H1 (cell line): ENCODE measurements around the gene PLSCR3.

ENCODE experiments used
- CHD1 ChIP-seq: IDR thresholded peaks from 2 replicates; pipeline ENCODE4 v1.6.1; 2012; ENCODE audit warnings: low read depth, low read length, improper control_type of control experiment
- CREB1 ChIP-seq: IDR thresholded peaks from 2 replicates; pipeline ENCODE4 v1.6.1; 2012; ENCODE audit warnings: inconsistent platforms
- POLR2A ChIP-seq, 2 experiments: IDR thresholded peaks; 1 replicate in 1 of 2; 2 replicates in 1 of 2; pipeline ENCODE4 v1.6.1; 2011; ENCODE audit warnings: low read depth in 2 of 2, low read length in 2 of 2, mild to moderate bottlenecking in 2 of 2; ENCODE audit errors: control extremely low read depth in 1 of 2
- RAD21 ChIP-seq, 2 experiments: IDR thresholded peaks in 1 of 2; conservative IDR thresholded peaks in 1 of 2; 2 replicates each; pipeline ENCODE4 v1.6.1; 2011; ENCODE audit warnings: low read depth in 2 of 2, low read length in 2 of 2, improper control_type of control experiment in 1 of 2, inconsistent platforms in 1 of 2, mild to moderate bottlenecking in 1 of 2, moderate library complexity in 1 of 2
- SAP30 ChIP-seq: fragments of 300-600 bp; sonication (generic); IDR thresholded peaks from 2 replicates; pipeline ENCODE4 v1.7.1; 2012; ENCODE audit warnings: low read length, moderate library complexity, mild to moderate bottlenecking, inconsistent platforms; ENCODE audit not compliant: insufficient read depth, insufficient replicate concordance
- SUZ12 ChIP-seq: fragments of 200-600 bp; sonication (generic); IDR thresholded peaks from 2 replicates; pipeline ENCODE4 v1.6.1; 2012; ENCODE audit warnings: mild to moderate bottlenecking, inconsistent platforms, low read length, moderate library complexity, mixed read lengths
- ZNF274 ChIP-seq: IDR thresholded peaks from 2 replicates; pipeline ENCODE4 v1.7.0; 2012; ENCODE audit warnings: low read length, borderline replicate concordance; ENCODE audit errors: extremely low read depth
- TF ChIP-seq, protein P1 (sequence below), 3 experiments: IDR thresholded peaks; 1 replicate in 2 of 3; 2 replicates in 1 of 3; pipeline versions ENCODE4 v1.5.1 to v1.6.1; 2011; ENCODE audit warnings: low read length in 3 of 3, mild to moderate bottlenecking in 3 of 3, inconsistent platforms in 2 of 3, low read depth in 1 of 3, moderate library complexity in 1 of 3; ENCODE audit not compliant: insufficient read depth in 1 of 3; ENCODE audit errors: control extremely low read depth in 1 of 3

DNA sequence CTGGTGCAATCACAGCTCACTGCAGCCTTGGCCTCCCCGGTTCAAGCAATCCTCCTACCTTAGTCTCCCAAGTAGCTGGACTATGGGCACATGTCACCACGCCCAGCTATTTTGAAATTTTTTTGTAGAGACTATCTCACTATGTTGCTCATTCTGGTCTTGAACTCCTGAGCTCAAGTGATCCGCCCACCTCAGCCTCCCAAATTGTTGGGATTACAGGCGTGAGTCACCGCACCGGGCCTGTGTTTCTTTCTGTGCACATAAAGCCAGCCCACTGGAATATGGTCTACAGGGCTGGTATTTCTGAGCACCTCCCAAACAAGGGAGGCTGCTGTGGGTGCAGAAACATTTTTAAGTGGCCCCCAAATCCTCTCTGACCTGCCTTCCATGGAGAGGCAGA is 31.0 kb downstream of the PLSCR3 start:
- no peak for TF ChIP-seq SAP30
- no peak for TF ChIP-seq CHD1
- TF ChIP-seq, protein P1, sequence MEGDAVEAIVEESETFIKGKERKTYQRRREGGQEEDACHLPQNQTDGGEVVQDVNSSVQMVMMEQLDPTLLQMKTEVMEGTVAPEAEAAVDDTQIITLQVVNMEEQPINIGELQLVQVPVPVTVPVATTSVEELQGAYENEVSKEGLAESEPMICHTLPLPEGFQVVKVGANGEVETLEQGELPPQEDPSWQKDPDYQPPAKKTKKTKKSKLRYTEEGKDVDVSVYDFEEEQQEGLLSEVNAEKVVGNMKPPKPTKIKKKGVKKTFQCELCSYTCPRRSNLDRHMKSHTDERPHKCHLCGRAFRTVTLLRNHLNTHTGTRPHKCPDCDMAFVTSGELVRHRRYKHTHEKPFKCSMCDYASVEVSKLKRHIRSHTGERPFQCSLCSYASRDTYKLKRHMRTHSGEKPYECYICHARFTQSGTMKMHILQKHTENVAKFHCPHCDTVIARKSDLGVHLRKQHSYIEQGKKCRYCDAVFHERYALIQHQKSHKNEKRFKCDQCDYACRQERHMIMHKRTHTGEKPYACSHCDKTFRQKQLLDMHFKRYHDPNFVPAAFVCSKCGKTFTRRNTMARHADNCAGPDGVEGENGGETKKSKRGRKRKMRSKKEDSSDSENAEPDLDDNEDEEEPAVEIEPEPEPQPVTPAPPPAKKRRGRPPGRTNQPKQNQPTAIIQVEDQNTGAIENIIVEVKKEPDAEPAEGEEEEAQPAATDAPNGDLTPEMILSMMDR (IDR thresholded peaks at IDR 0.05; ENCODE audit: control extremely low read depth in 1 of 3, insufficient read depth in 1 of 3, low read depth in 1 of 3, low read length in 3 of 3), result no peak
- TF ChIP-seq CREB1, result no peak
- TF ChIP-seq RAD21 (IDR thresholded peaks at IDR 0.05 in 1 of 2, conservative IDR thresholded peaks at IDR 0.05 in 1 of 2; ENCODE audit: low read depth in 2 of 2, low read length in 2 of 2), result no peak
- no peak for TF ChIP-seq ZNF274
- TF ChIP-seq SUZ12, result no peak
- no peak for TF ChIP-seq POLR2A (IDR thresholded peaks at IDR 0.05; ENCODE audit: control extremely low read depth in 1 of 2, low read depth in 2 of 2, low read length in 2 of 2)
